H1 (cell line): ENCODE data around the gene ITGB5. TPM values are rescaled to one million over a fixed set of nuclear protein-coding genes. Genes with fewer than 3 reads are reported as not detected.

Experiments used
- BACH1 ChIP-seq: IDR thresholded peaks from 2 replicates; pipeline ENCODE4 v1.6.1; 2012; ENCODE audit warnings: low read length, improper control_type of control experiment
- CBX5 ChIP-seq: fragments of 300-800, 300-1000 bp; sonication (generic); IDR thresholded peaks from 2 replicates; pipeline ENCODE4 v1.7.1; 2016; ENCODE audit warnings: antibody characterized with exemption, low read length, low read depth
- CHD1 ChIP-seq: IDR thresholded peaks from 2 replicates; pipeline ENCODE4 v1.6.1; 2012; ENCODE audit warnings: low read depth, low read length, improper control_type of control experiment
- CREB1 ChIP-seq: IDR thresholded peaks from 2 replicates; pipeline ENCODE4 v1.6.1; 2012; ENCODE audit warnings: inconsistent platforms
- EP300 ChIP-seq, 2 experiments: IDR thresholded peaks; 1 replicate in 1 of 2; 2 replicates in 1 of 2; pipeline ENCODE4 v1.6.1; 2011 to 2012; ENCODE audit warnings: low read depth in 2 of 2, low read length in 2 of 2, mild to moderate bottlenecking in 2 of 2, borderline replicate concordance in 1 of 2, inconsistent platforms in 1 of 2, moderate library complexity in 1 of 2
- GABPA ChIP-seq: IDR thresholded peaks from 2 replicates; pipeline ENCODE4 v1.6.1; 2011; ENCODE audit warnings: mild to moderate bottlenecking, low read length, moderate library complexity, borderline replicate concordance; ENCODE audit not compliant: insufficient read depth
- GTF2F1 ChIP-seq: IDR thresholded peaks from 2 replicates; pipeline ENCODE4 v1.6.1; 2012; ENCODE audit warnings: low read depth, low read length, improper control_type of control experiment, borderline replicate concordance
- KDM4A ChIP-seq: IDR thresholded peaks from one replicate; pipeline ENCODE4 v1.7.1; 2012; ENCODE audit warnings: low read depth, mild to moderate bottlenecking, moderate library complexity, low read length, inconsistent platforms; ENCODE audit not compliant: severe bottlenecking
- POLR2A ChIP-seq, 2 experiments: IDR thresholded peaks; 1 replicate in 1 of 2; 2 replicates in 1 of 2; pipeline ENCODE4 v1.6.1; 2011; ENCODE audit warnings: low read depth in 2 of 2, low read length in 2 of 2, mild to moderate bottlenecking in 2 of 2; ENCODE audit errors: control extremely low read depth in 1 of 2
- RBBP5 ChIP-seq: IDR thresholded peaks from 2 replicates; pipeline ENCODE4 v1.7.1; 2012; ENCODE audit warnings: low read depth, mild to moderate bottlenecking, inconsistent platforms, low read length, moderate library complexity, borderline replicate concordance
- TBP ChIP-seq: IDR thresholded peaks from 2 replicates; pipeline ENCODE4 v1.6.1; 2011; ENCODE audit warnings: low read depth, low read length, improper control_type of control experiment
- polyA plus RNA-seq, 7 experiments: library from polyadenylated mRNA; depleted of rRNA in 3 of 7; stranded (reverse) in 5 of 7; unstranded in 2 of 7; fragments of >200 nt in 5 of 7; fragments of 200-250 nt in 2 of 7; gene quantifications; 1 replicate in 5 of 7; 2 replicates in 1 of 7; 4 replicates in 1 of 7; pipeline versions ENCODE4 v1.2.1 to v1.2.3, GENCODE V29; 2011 to 2013; ENCODE audit warnings: missing spikeins in 2 of 7, mixed read lengths in 2 of 7
- total RNA-seq: library from RNA; stranded (reverse); fragmentation: NEBNext Ultra II Directional; extraction: Animal tissue kit (Norgen Biotek cat#: 25700); gene quantifications from 2 replicates; pipeline ENCODE4 v1.2.1, GENCODE V29; 2021

The ITGB5 gene
- total and polyA plus RNA-seq, 2 of the 8 experiments (the other 6 are each of a cell fraction or from before 2014, with no cell fraction given): 101 to 268 TPM

DNA sequence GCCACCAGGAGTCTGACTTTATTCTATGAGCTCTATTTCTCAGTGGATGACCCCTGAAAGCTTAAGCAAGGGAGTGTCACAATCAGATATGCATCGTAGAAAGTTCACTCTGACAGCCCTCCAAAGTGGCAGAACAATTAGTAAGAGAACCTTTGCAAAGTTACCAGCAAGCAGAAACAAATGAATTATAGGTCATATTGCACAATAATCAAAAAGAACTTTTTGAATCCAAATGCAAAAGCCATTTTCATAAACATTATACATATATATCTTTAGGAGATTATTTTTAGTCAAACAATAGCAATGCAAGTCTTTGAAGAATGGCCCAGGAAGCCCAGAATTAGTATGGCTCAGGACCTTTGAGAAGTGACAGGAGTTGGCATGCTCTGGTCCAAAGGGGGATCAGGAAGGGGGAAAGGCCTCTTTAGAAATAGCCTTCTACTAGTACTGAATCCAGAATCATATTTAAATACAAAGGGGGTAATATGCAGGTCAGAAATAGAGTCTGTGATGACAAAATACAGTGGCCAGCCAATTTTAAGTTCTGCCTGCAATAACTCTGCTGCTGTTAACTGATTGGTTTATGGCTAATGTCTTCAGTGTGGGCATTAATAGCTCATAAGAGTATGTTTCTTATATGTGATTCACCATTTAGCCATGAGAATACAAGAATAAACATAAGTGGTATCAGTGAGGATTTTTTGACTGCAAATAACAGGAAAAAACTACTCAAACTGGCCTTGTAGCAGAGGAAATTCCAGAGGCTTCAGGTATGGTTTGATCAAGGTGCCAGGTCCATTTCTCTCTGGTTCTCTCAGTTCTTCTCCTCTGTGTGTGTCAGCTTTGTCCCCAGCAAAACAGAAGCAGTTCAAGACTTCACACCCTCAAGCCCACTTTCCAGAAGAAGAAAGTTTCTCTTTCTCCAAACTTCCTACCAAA lies 17.0 kb upstream of the ITGB5 start (continued):
- TF ChIP-seq BACH1 (no peak), CBX5 (no peak), RBBP5 (no peak), GTF2F1 (no peak), CHD1 (no peak), EP300 (IDR thresholded peaks at IDR 0.05; ENCODE audit: borderline replicate concordance in 1 of 2, low read depth in 2 of 2, low read length in 2 of 2) (no peak), POLR2A (IDR thresholded peaks at IDR 0.05; ENCODE audit: control extremely low read depth in 1 of 2, low read depth in 2 of 2, low read length in 2 of 2) (no peak), KDM4A (no peak), TBP (no peak), GABPA (no peak), CREB1 (no peak)
- TF ChIP-seq, all 59 proteins: peak for 0
